Measurements from ENCODE around the gene SLC45A2.
"Not testable (repeated sequence)": the region's sequence is repeated elsewhere in the genome, so short reads cannot be mapped to it uniquely, and the experiment has no call there.

Gene SLC45A2

GRCh38 chr5:33929925-33930690 is 54.4 kb downstream of the SLC45A2 start:
- H3K4me3 ChIP-seq (ENCODE audit: low read depth, low read length): no peak overlapping the region
- TF ChIP-seq CTCF (IDR thresholded peaks at IDR 0.05; ENCODE audit: borderline replicate concordance, insufficient read depth, low read depth, low read length): no peak

GRCh38 chr5:33928283-33928682 is 56.2 kb downstream of the SLC45A2 start:
- TF ChIP-seq CTCF (IDR thresholded peaks at IDR 0.05; ENCODE audit: borderline replicate concordance, insufficient read depth, low read depth, low read length): no peak
- no peak overlapping the region for H3K4me3 ChIP-seq (ENCODE audit: low read depth, low read length)

- no peak overlapping the region for H3K4me3 ChIP-seq (ENCODE audit: low read depth, low read length)
Measured at GRCh38 chr5:33927685-33928084, 56.8 kb downstream of the SLC45A2 start.

GRCh38 chr5:33925278-33925677 is 59.2 kb downstream of the SLC45A2 start:
- TF ChIP-seq CTCF (IDR thresholded peaks at IDR 0.05; ENCODE audit: borderline replicate concordance, insufficient read depth, low read depth, low read length): no peak
- no peak overlapping the region for H3K4me3 ChIP-seq (ENCODE audit: low read depth, low read length)

More at GRCh38 chr5:33927685-33928084, 56.8 kb downstream of the SLC45A2 start:
- no peak for TF ChIP-seq CTCF (IDR thresholded peaks at IDR 0.05; ENCODE audit: borderline replicate concordance, insufficient read depth, low read depth, low read length)

GRCh38 chr5:33921002-33921401 is 63.5 kb downstream of the SLC45A2 start:
- H3K4me3 ChIP-seq (ENCODE audit: low read depth, low read length): no peak overlapping the region
- no peak for TF ChIP-seq CTCF (IDR thresholded peaks at IDR 0.05; ENCODE audit: borderline replicate concordance, insufficient read depth, low read depth, low read length)

GRCh38 chr5:33914844-33915243 is 69.6 kb downstream of the SLC45A2 start:
- not testable (repeated sequence) for H3K4me3 ChIP-seq (ENCODE audit: low read depth, low read length)

- not testable (repeated sequence) for H3K4me3 ChIP-seq (ENCODE audit: low read depth, low read length)
Measured at GRCh38 chr5:33906248-33906647, 78.2 kb downstream of the SLC45A2 start.

- no peak for TF ChIP-seq CTCF (IDR thresholded peaks at IDR 0.05; ENCODE audit: borderline replicate concordance, insufficient read depth, low read depth, low read length)
Measured at GRCh38 chr5:33905381-33905780, 79.1 kb downstream of the SLC45A2 start.

More at GRCh38 chr5:33905381-33905780, 79.1 kb downstream of the SLC45A2 start:
- no peak overlapping the region for H3K4me3 ChIP-seq (ENCODE audit: low read depth, low read length)

Data from GM12875 (cell line).